GM19455 (cell line): ENCODE measurements around the gene GPR83.
"Not testable (repeated sequence)": the region's sequence is repeated elsewhere in the genome, so short reads cannot be mapped to it uniquely, and the experiment has no call there.

Experiments
- ATAC-seq: cut with Tn5 transposase; IDR thresholded peaks from one replicate; pipeline ENCODE4 v1.9.1; 2021; ENCODE audit not compliant: unreplicated experiment

The GPR83 gene

GRCh38 chr11:94400839-94401772, at the start of gene GPR83:
Gene GPR83, minus strand, starts transcription at chr11:94401419. Its CDS starts 172 bp downstream, at chr11:94401247.
- no peak for ATAC-seq

- no peak for ATAC-seq
These were observed 48.8 kb upstream of the GPR83 start for GRCh38 chr11:94450048-94450447.

DNA sequence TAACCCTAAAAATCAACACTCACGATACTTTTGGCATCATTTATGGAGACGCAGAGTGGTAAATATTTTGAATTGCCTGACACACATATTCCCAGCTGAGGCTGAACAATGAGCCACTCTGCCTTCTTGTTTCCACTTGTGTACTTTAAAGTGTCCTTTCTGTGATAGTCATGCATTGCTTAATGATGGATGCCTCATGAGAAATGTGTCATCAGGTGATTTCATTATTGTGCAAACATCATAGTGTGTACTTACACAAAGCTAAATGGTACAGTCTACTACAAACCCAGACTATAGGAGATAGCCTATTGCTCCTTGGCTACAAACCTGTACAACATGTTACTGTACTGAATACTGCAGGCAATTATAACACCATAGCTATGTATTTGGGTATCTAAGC, 48.2 kb upstream of the GPR83 start:
- ATAC-seq, result no peak

GRCh38 chr11:94449029-94449428, 47.8 kb upstream of the GPR83 start:
- ATAC-seq, result no peak

GRCh38 chr11:94447149-94447548, 45.9 kb upstream of the GPR83 start:
- no peak for ATAC-seq

DNA sequence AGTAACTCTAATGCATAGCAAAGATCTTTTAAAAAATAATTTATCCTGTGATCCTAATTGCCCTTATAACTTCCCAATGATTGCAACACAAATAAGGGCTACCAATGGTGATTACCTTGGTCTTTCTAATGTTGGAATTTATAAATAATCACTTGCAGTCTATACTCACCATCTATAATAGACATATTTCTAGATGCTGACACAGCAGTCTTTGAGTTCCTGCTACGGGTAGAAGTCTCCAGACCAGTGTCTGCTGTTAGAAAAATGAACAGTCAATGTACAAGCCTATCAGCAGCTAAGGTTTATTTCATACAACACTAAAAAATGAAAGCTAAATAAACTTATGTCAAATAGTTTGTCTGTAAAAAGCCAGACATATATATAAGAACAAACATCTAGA, 44.4 kb upstream of the GPR83 start:
- ATAC-seq, result no peak

- ATAC-seq, result no peak
These were observed 31.8 kb upstream of the GPR83 start for GRCh38 chr11:94433049-94433448.

DNA sequence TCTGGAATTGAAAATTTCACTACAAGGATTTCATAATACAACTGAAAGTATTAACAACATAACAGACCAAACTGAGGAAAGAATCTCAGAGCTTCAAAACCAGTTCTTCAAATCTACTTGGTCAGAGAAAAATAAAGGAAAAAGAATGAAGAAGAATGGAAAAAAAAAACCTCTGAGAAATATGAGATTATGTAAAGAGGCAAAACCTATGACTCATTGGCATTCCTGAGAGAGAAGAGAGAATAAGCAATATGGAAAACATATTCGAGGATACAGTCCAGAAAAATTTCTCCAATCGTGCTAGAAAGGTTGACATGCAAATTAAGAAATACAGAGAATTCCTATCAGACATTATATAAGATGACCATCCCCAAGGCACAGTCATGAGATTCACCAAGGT, 23.4 kb upstream of the GPR83 start:
- ATAC-seq, result no peak

DNA sequence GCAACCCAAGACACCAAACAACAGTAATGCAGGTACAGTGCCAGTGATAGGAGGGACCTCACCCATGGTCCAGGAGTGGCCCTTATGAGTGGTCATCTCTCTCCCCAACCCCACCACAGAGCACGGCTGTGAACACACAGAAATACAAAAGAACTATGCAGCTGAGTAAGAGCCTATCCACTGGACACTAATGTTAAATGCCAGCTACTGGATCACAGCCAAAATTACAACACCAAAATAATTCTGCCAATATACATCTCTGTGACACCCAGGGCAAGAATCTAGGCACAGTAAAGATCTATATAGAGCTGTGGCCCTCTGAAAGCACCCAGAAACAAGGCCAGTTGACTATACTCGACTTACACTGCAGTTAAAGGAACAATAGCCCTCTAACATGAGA, 22.8 kb upstream of the GPR83 start:
- no peak for ATAC-seq

DNA sequence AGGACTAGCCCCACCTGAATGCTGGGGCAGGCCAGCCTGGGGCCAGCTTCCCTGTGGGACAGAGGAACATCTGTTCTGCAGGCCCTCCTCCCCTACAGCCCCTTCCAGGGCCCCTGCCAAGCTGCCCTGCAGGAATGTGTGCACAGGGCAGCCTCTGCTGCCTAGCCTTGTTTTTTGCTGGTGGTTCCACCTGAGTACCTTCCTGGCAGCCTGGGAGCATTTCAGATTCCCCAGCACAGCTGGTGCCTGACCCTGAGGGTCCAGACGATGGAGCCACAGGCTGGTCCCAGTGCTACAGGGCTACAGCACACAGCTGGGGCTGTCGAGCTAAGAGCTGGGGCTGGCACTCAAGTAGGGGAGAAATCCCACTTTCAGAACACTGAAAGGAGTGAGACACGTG, 22.3 kb upstream of the GPR83 start:
- no peak for ATAC-seq

- no peak for ATAC-seq
These were observed 17.0 kb upstream of the GPR83 start for GRCh38 chr11:94418123-94418765.

GRCh38 chr11:94417386-94417987, 16.3 kb upstream of the GPR83 start:
- ATAC-seq, result no peak

DNA sequence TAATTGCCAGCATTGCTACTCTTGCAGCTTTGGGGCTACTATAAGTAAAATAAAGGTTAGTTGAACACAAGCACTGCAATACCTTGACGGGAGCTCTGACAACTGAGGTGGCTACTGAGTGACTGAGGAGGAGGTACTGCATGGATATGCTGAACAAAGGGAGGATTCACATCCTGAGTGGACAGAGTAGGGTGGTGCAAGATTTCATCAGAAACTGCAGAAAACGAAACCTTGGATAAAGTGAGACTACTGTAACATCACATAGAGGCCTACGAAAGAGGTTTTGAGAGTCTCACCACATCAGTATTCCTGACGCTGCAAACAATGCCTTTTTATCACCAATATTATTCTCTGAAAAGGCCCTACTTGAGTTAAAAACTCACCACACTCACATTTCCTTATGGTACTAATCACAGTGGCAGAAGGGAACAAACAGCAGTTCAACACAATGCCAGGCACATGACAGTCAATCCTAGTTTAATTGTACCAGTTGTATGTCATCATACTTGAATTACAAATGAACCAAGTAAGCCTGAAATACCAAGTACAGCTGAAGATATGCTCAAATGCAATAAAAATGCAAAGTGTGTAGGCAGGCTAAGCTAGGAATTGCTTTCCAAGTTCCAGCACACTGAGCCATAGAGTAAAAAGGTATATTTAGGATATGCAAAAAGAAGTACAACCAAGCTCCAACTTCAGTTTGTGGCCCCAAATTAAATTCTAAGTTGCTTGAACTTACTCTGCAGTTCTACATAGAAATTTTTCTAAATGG, 4.0 kb upstream of the GPR83 start:
- ATAC-seq, result no peak

DNA sequence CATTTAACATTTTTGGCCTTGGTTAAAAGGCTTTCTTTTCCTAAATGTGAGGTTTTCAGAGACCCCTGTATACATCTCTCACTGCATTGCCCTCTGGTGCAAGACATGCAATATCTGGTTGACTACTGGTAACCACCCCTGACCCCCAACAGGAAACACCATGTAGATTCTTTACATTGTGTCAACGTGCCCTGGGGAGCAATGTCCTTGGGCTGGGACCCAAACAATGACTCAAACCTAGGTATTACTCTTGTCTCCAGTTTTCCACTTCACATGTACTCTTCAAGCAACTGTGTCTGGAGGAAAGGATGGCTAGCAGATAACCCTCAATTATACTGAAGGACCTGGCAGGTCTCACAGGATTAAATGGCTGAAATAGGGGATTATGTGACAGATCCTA, 1.1 kb upstream of the GPR83 start:
- ATAC-seq, result no peak

GRCh38 chr11:94401773-94402265, 600 bp upstream of the GPR83 start:
- ATAC-seq, result no peak

DNA sequence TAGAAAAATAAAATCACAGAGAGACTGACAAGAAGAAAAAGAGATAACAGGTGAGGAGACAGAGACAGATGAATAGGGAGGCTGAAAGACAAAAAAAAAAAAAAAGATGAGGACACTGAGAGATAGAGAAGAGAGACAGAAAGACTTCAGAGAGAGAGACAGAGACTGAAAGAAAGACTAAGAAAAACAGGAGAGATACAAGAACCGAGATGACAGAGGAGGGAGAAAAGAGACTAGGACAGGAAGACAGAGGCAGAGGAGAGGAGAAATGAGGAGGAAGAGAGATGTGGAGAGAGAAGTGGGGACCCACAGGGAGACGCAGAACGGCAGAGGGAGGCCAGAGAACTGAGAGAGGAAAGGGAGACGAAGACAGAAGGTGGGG, 771 bp downstream of the GPR83 start:
- no peak for ATAC-seq

- ATAC-seq, result no peak
These were observed 1.2 kb downstream of the GPR83 start for GRCh38 chr11:94400050-94400449.

GRCh38 chr11:94398101-94398500, 3.1 kb downstream of the GPR83 start:
- no peak for ATAC-seq

- no peak for ATAC-seq
These were observed 4.9 kb downstream of the GPR83 start for GRCh38 chr11:94396282-94396681.

GRCh38 chr11:94391937-94392336, 9.3 kb downstream of the GPR83 start:
- not testable (repeated sequence) for ATAC-seq

- no peak for ATAC-seq
These were observed 21.6 kb downstream of the GPR83 start for GRCh38 chr11:94379613-94380012.
